H9 (cell line): ENCODE results near the gene MYRIP. TPM values are rescaled to one million over a fixed set of nuclear protein-coding genes. Genes with fewer than 3 reads are reported as not detected.

Source experiments
- DNase-seq: peaks from one replicate; pipeline ENCODE4 v3.0.0-alpha.2; 2017
- H2AFZ ChIP-seq: one replicate; pipeline ENCODE4 v1.6.1; 2013; ENCODE audit warnings: mild to moderate bottlenecking, low read length, control low read depth, moderate library complexity
- H2AK5ac ChIP-seq: 2 replicates; pipeline ENCODE4 v1.6.1; 2013; ENCODE audit warnings: low read length, control low read depth, mixed read lengths; ENCODE audit not compliant: insufficient read length
- H2BK120ac ChIP-seq: one replicate; pipeline ENCODE4 v1.6.1; 2013; ENCODE audit warnings: low read depth, mild to moderate bottlenecking, low read length, control low read depth, inconsistent platforms; ENCODE audit not compliant: poor library complexity, severe bottlenecking
- H2BK12ac ChIP-seq: 2 replicates; pipeline ENCODE4 v1.6.1; 2013; ENCODE audit warnings: low read length, control low read depth, mixed read lengths, low read depth; ENCODE audit not compliant: insufficient read length
- H2BK15ac ChIP-seq: 2 replicates; pipeline ENCODE4 v1.6.1; 2013; ENCODE audit warnings: low read depth, low read length, control low read depth
- H2BK20ac ChIP-seq: one replicate; pipeline ENCODE4 v1.6.1; 2013; ENCODE audit warnings: low read depth, mild to moderate bottlenecking, low read length, control low read depth, inconsistent platforms; ENCODE audit not compliant: poor library complexity, severe bottlenecking
- H2BK5ac ChIP-seq: 2 replicates; pipeline ENCODE4 v1.6.1; 2013; ENCODE audit warnings: low read length, control low read depth, mixed read lengths; ENCODE audit not compliant: insufficient read length
- H3K14ac ChIP-seq: 2 replicates; pipeline ENCODE4 v1.6.1; 2013; ENCODE audit warnings: low read length, control low read depth; ENCODE audit not compliant: insufficient read depth
- H3K18ac ChIP-seq: 2 replicates; pipeline ENCODE4 v1.6.1; 2013; ENCODE audit warnings: low read depth, mild to moderate bottlenecking, mixed read lengths, low read length, control low read depth; ENCODE audit not compliant: insufficient read length
- H3K23ac ChIP-seq: 2 replicates; pipeline ENCODE4 v1.6.1; 2013; ENCODE audit warnings: low read length, control low read depth, mixed read lengths, low read depth; ENCODE audit not compliant: insufficient read length
- H3K23me2 ChIP-seq: 2 replicates; pipeline ENCODE4 v1.6.1; 2013; ENCODE audit warnings: low read depth, mild to moderate bottlenecking, mixed read lengths, low read length, control low read depth; ENCODE audit not compliant: insufficient read length, poor library complexity, severe bottlenecking
- H3K27ac ChIP-seq: 2 replicates; pipeline ENCODE4 v1.5.1; 2013; ENCODE audit warnings: low read length, control low read depth, mixed read lengths, low read depth; ENCODE audit not compliant: insufficient read length
- H3K27me3 ChIP-seq: 2 replicates; pipeline ENCODE4 v1.6.1; 2013; ENCODE audit warnings: low read length, control low read depth, inconsistent platforms; ENCODE audit not compliant: insufficient read depth
- H3K4ac ChIP-seq: 2 replicates; pipeline ENCODE4 v1.6.1; 2013; ENCODE audit warnings: low read depth, mild to moderate bottlenecking, control low read depth, inconsistent platforms, low read length, moderate library complexity
- H3K4me1 ChIP-seq: 2 replicates; pipeline ENCODE4 v1.6.1; 2013; ENCODE audit warnings: low read length, control low read depth, inconsistent platforms; ENCODE audit not compliant: insufficient read depth
- H3K4me2 ChIP-seq: 2 replicates; pipeline ENCODE4 v1.6.1; 2013; ENCODE audit warnings: low read length, control low read depth, mixed read lengths; ENCODE audit not compliant: insufficient read length, insufficient read depth
- H3K56ac ChIP-seq: 2 replicates; pipeline ENCODE4 v1.6.1; 2013; ENCODE audit warnings: low read depth, mild to moderate bottlenecking, mixed read lengths, low read length, control low read depth; ENCODE audit not compliant: insufficient read length
- H3K79me1 ChIP-seq: 2 replicates; pipeline ENCODE4 v1.6.1; 2013; ENCODE audit warnings: low read depth, mild to moderate bottlenecking, moderate library complexity, low read length, control low read depth, inconsistent platforms; ENCODE audit not compliant: insufficient read depth, poor library complexity, severe bottlenecking
- H3K79me2 ChIP-seq: 2 replicates; pipeline ENCODE4 v1.6.1; 2013; ENCODE audit warnings: low read length, control low read depth, inconsistent platforms; ENCODE audit not compliant: insufficient read depth
- H3K9ac ChIP-seq: 2 replicates; pipeline ENCODE4 v1.6.1; 2013; ENCODE audit warnings: low read length, control low read depth, mixed read lengths; ENCODE audit not compliant: insufficient read length; ENCODE audit errors: extremely low read depth
- H3K9me3 ChIP-seq: one replicate; pipeline ENCODE4 v1.6.1; 2013; ENCODE audit warnings: low read depth, low read length, inconsistent platforms; ENCODE audit not compliant: control insufficient read depth
- H3T11ph ChIP-seq: one replicate; pipeline ENCODE4 v1.6.1; 2013; ENCODE audit warnings: mild to moderate bottlenecking, low read length, control low read depth, inconsistent platforms
- H4K20me1 ChIP-seq: one replicate; pipeline ENCODE4 v1.6.1; 2013; ENCODE audit not compliant: control insufficient read depth, insufficient read length, insufficient read depth
- H4K5ac ChIP-seq: 2 replicates; pipeline ENCODE4 v1.6.1; 2013; ENCODE audit warnings: low read depth, mild to moderate bottlenecking, mixed read lengths, low read length, control low read depth; ENCODE audit not compliant: insufficient read length
- H4K8ac ChIP-seq: replicated peaks from 2 replicates; pipeline ENCODE4 v1.6.1; 2013; ENCODE audit warnings: low read length, control low read depth, mixed read lengths, low read depth; ENCODE audit not compliant: insufficient read length
- H4K91ac ChIP-seq: 2 replicates; pipeline ENCODE4 v1.6.1; 2013; ENCODE audit warnings: low read depth, mild to moderate bottlenecking, moderate library complexity, mixed read lengths, low read length, control low read depth; ENCODE audit not compliant: insufficient read length
- H3K27ac Mint-ChIP-seq, 3 experiments: 2 replicates in 2 of 3; 3 replicates in 1 of 3; pipeline ENCODE4 v1.8.0; 2020 to 2021; ENCODE audit warnings: mixed read lengths in 3 of 3, mild to moderate bottlenecking in 1 of 3, moderate library complexity in 1 of 3
- H3K27me3 Mint-ChIP-seq: 2 replicates; pipeline ENCODE4 v1.8.0; 2021; ENCODE audit warnings: low read depth, mild to moderate bottlenecking, moderate library complexity, mixed read lengths
- H3K36me3 Mint-ChIP-seq, 3 experiments: 2 replicates in 2 of 3; 3 replicates in 1 of 3; pipeline ENCODE4 v1.8.0; 2020 to 2021; ENCODE audit warnings: low read depth in 3 of 3, mixed read lengths in 3 of 3; ENCODE audit not compliant: insufficient read depth in 1 of 3
- H3K4me1 Mint-ChIP-seq, 2 experiments: 2 replicates each; pipeline ENCODE4 v1.8.0; 2020; ENCODE audit warnings: mixed read lengths in 2 of 2
- H3K4me3 Mint-ChIP-seq, 2 experiments: 2 replicates in 1 of 2; 3 replicates in 1 of 2; pipeline ENCODE4 v1.8.0; 2020 to 2021; ENCODE audit warnings: mild to moderate bottlenecking in 2 of 2, mixed read lengths in 2 of 2, moderate library complexity in 1 of 2
- H3K9me3 Mint-ChIP-seq, 2 experiments: 2 replicates in 1 of 2; 3 replicates in 1 of 2; pipeline ENCODE4 v1.8.0; 2020; ENCODE audit warnings: mild to moderate bottlenecking in 2 of 2, mixed read lengths in 2 of 2, moderate library complexity in 1 of 2
- CTCF ChIP-seq: fragments of 200-600 bp; sonication (generic); conservative IDR thresholded peaks from 3 replicates; pipeline ENCODE4 v1.8.0; 2021; ENCODE audit warnings: antibody characterized with exemption, mild to moderate bottlenecking
- WGBS: extraction: QIAGEN DNeasy Blood & Tissue Kit; methylation state at CpG from one replicate; pipeline ENCODE4 v1.1.7; 2013; ENCODE audit warnings: missing lambda C conversion rate, low lambda C conversion rate, mixed read lengths; ENCODE audit not compliant: insufficient read length; ENCODE audit errors: extremely low coverage; 5-methylcytosine and 5-hydroxymethylcytosine counted together
- total RNA-seq: library from RNA; stranded (reverse); gene quantifications from 2 replicates; pipeline ENCODE4 v1.2.1, GENCODE V29; 2021

The MYRIP gene
- total RNA-seq, 1 experiment from 2014 or later, result 1.8 TPM

- peaks cover 4 to 7% of the 10 kb centered on the region in 2 experiments; a peak in 2 of 4 replicates for H3K4me1 Mint-ChIP-seq
- Histone ChIP-seq H3K27me3 (no peaks in the 10 kb centered on the region), H2BK15ac (no peak overlapping the region), H2AFZ (no peak overlapping the region), H3K23me2 (no peaks in the 10 kb centered on the region), H3K9me3 (no peaks in the 10 kb centered on the region), H2BK120ac (no peak overlapping the region), H3K23ac (no peak overlapping the region), H2BK12ac (no peak overlapping the region), H3K18ac (no peak overlapping the region), H3K56ac (no peak overlapping the region), H3K4me1 (peaks cover 5% of the 10 kb centered on the region), H3T11ph (no peak overlapping the region), H3K27ac (peak overlapping the region; percentile 42), H3K4ac (no peak overlapping the region), H3K79me2 (no peaks in the 10 kb centered on the region), H2AK5ac (no peak overlapping the region), H2BK5ac (no peak overlapping the region), H4K8ac (no peak overlapping the region), H3K9ac (no peak overlapping the region), H4K91ac (no peak overlapping the region), H2BK20ac (no peak overlapping the region), H4K20me1 (no peaks in the 10 kb centered on the region), H3K14ac (no peak overlapping the region), H3K4me2 (no peak overlapping the region), H4K5ac (no peak overlapping the region), H3K79me1 (no peaks in the 10 kb centered on the region)
- no peak overlapping the region for H3K4me3 Mint-ChIP-seq
- no peak for TF ChIP-seq CTCF
- WGBS, result no CpG with 5 or more reads among the region's 5 CpGs
- DNase-seq, result no peak
- no peaks in the 10 kb centered on the region for H3K27me3 Mint-ChIP-seq
- H3K9me3 Mint-ChIP-seq, result peaks cover 0 to 4% of the 10 kb centered on the region in 2 experiments; a peak in 1 of 5 replicates
- H3K36me3 Mint-ChIP-seq, result no peaks in the 10 kb centered on the region
- H3K27ac Mint-ChIP-seq, result no peak overlapping the region
Measured at GRCh38 chr3:40044487-40044886, 235.1 kb downstream of the MYRIP start.
